Aorta (tissue), 5 donors: ENCODE measurements around the gene FHIP2A. TPM values are rescaled to one million over a fixed set of nuclear protein-coding genes. Genes with fewer than 3 reads are reported as not detected.

Experiments used
- ATAC-seq: fragments of 200-7000 bp; cut with Tn5 transposase; one replicate; pipeline ENCODE4 v1.9.1; 2022; ENCODE audit warnings: moderate library complexity; ENCODE audit not compliant: low FRiP score
- DNase-seq, 2 donors: peaks; one replicate each; pipeline ENCODE4 v3.0.0-alpha.2; 2020
- H3K27ac ChIP-seq, 2 donors: one replicate each; pipeline ENCODE4 v1.5.1; 2013; ENCODE audit warnings: low read length in 2 of 2, mild to moderate bottlenecking in 2 of 2, moderate library complexity in 2 of 2, control low read depth in 1 of 2, inconsistent platforms in 1 of 2, low read depth in 1 of 2
- H3K27me3 ChIP-seq, 2 donors: one replicate each; pipeline ENCODE4 v1.6.1; 2013; ENCODE audit warnings: control low read depth in 1 of 2, low read length in 1 of 2, mild to moderate bottlenecking in 1 of 2, moderate library complexity in 1 of 2; ENCODE audit not compliant: insufficient read depth in 2 of 2, control insufficient read depth in 1 of 2
- H3K36me3 ChIP-seq, 2 donors: one replicate each; pipeline ENCODE4 v1.6.1; 2013; ENCODE audit warnings: control low read depth in 1 of 2, low read length in 1 of 2, mild to moderate bottlenecking in 1 of 2; ENCODE audit not compliant: insufficient read depth in 2 of 2, control insufficient read depth in 1 of 2
- H3K4me1 ChIP-seq, 2 donors: one replicate each; pipeline ENCODE4 v1.6.1; 2013; ENCODE audit warnings: low read length in 2 of 2, control low read depth in 1 of 2, mild to moderate bottlenecking in 1 of 2, moderate library complexity in 1 of 2; ENCODE audit not compliant: insufficient read depth in 2 of 2, control insufficient read depth in 1 of 2
- H3K4me3 ChIP-seq, 2 donors: one replicate each; pipeline ENCODE4 v1.5.1; 2013; ENCODE audit warnings: low read length in 2 of 2, control low read depth in 1 of 2, mild to moderate bottlenecking in 1 of 2
- H3K9me3 ChIP-seq: one replicate; pipeline ENCODE4 v1.6.1; 2013; ENCODE audit warnings: mild to moderate bottlenecking, low read length; ENCODE audit not compliant: control insufficient read depth
- WGBS, 2 donors: extraction: QIAGEN DNeasy Blood & Tissue Kit; methylation state at CpG; one replicate each; pipeline ENCODE4 v1.1.7; 2013; 5-methylcytosine and 5-hydroxymethylcytosine counted together
- intact Hi-C, 2 donors: fragments of 100-400 bp; cut with DNase I; formaldehyde crosslinking; loops; one replicate each; pipeline versions ENCODE4 v1.14.2 to v1.15.0; 2022
- polyA plus RNA-seq, 2 donors: library from polyadenylated mRNA; stranded (reverse); fragments of 200-250 nt; gene quantifications; one replicate each; pipeline ENCODE4 v1.2.3, GENCODE V29; 2013
- total RNA-seq, 2 donors: library from RNA; stranded (reverse); fragmentation: NEBNext Ultra II Directional; extraction: Animal tissue kit (Norgen Biotek cat#: 25700); gene quantifications; one replicate each; pipeline ENCODE4 v1.2.1, GENCODE V29; 2021
- donor health status: healthy with polysubstance abuse.
- donor health status: Bipolar disorder and iron deficiency.
- donor health status: DM: no; HTN: no; CAD: no.
- donor health status: DM: no; HTN: no; CAD: no.
- donor health status: DM: yes; HTN: yes; CAD: no.

Gene FHIP2A
- total and polyA plus RNA-seq, 4 donors, result 4.8 to 48.4 (median 24.1) TPM

DNA sequence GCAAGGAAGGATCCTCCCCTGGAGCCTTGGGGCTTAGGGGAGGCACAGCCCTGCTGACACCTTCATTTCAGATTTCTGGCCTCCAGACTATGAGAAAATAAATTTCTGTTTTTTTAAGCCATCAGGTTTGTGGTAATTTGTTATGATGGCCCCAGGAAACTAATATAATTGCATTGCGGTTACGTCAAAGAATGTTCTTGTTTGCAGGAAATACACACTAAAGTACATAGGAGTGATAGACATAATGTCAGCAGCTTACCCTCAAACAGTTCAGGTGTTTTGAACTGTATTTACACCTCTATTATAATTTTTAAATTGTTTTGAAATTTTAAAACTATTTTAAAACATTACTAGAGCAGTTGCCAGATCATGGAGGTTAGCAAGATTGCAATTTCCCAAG, 12.6 kb upstream of the FHIP2A start:
- no peaks in the 10 kb centered on the region for H3K36me3 ChIP-seq
- no peaks in the 10 kb centered on the region for H3K4me1 ChIP-seq
- no peaks in the 10 kb centered on the region for H3K27me3 ChIP-seq
- no peak for ATAC-seq
- H3K9me3 ChIP-seq, result no peaks in the 10 kb centered on the region
- H3K4me3 ChIP-seq, result no peak overlapping the region
- H3K27ac ChIP-seq, result no peak overlapping the region
- no peak for DNase-seq
- WGBS, 2 donors, result 95 to 96% methylated on average over 2 of the region's 2 CpGs
- intact Hi-C loops, result no loop called here

DNA sequence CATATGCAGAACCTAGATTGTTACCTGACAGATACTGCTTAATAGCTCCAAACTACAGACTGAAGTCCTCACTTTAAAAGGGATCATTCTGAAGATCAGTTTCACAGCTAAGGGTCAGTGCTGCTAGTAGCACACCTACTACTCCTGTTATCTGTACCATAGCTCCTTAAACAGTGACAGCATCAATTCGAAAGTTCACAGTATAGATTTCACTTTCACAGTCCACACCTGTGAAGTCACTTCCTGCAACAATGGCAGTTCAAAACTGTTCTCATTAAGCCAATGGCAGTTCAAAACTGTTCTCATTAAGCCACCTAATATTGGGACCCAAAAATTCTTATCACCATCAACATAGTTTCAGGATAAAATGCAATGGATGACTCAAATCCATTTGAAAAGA, 10.7 kb upstream of the FHIP2A start:
- Histone ChIP-seq H3K4me1 (no peaks in the 10 kb centered on the region), H3K36me3 (peaks cover 0 to 2% of the 10 kb centered on the region in 2 donors), H3K27me3 (no peaks in the 10 kb centered on the region), H3K4me3 (no peak overlapping the region), H3K27ac (no peak overlapping the region), H3K9me3 (no peaks in the 10 kb centered on the region)
- WGBS, 2 donors, result 78 to 79% methylated on average over 1 of the region's 1 CpG
- no peak for DNase-seq
- intact Hi-C loops, result no loop called here
- no peak for ATAC-seq

DNA sequence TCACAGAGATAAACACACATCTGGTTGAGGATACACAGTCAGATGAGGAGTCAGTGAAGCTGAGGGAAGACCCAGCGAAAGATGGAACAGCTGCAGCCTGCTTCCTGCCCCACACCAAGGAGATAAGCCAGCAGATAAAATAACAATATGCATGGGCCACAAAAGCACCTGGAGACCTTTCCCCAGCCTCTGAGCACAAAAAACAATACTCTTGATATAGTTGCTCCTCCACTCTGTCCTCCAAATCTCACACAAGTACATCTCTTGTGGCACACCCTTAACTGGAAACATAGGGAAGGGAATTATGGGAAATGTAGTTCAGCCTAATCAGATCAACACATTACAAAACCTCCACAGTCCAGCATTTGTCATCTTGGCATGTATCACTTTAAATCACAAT, 9.7 kb upstream of the FHIP2A start:
- H3K9me3 ChIP-seq, result no peaks in the 10 kb centered on the region

DNA sequence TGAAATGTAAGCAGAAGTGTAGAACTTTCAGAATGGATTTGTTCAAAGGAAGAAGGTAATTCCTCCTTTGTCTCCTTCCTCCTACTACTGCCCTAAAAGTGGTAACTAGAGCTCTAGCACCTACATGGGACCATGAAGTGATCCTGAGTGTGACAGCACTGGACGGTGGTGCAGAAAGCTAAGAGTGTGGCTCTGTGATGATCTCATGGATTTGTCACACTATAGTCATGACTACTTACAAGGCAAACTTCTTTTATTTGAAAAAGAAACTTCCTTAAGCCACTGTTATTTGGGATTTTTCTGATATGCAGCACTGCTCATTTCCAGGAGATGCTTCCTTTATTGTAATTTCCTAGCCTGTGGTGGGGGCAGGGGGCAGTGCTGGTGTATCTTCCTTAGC, 5.8 kb upstream of the FHIP2A start:
- 94 to 100% methylated on average over 1 of the region's 1 CpG for WGBS, 2 donors
- intact Hi-C loops, result no loop called here
- ATAC-seq (no peak), DNase-seq (no peak)
- H3K36me3 ChIP-seq, result peaks cover 0 to 2% of the 10 kb centered on the region in 2 donors
- H3K4me1 ChIP-seq, result no peaks in the 10 kb centered on the region
- H3K27me3 ChIP-seq, result no peaks in the 10 kb centered on the region
- H3K27ac ChIP-seq, result no peak overlapping the region
- H3K4me3 ChIP-seq, result no peak overlapping the region
- H3K9me3 ChIP-seq, result no peaks in the 10 kb centered on the region

More for the DNA sequence above, 9.7 kb upstream of the FHIP2A start:
- WGBS, 2 donors, result 96 to 97% methylated on average over 1 of the region's 1 CpG
- no peak overlapping the region for H3K4me3 ChIP-seq
- intact Hi-C loops, result no loop called here
- ATAC-seq (no peak), DNase-seq (no peak)
- H3K4me1 ChIP-seq, result no peaks in the 10 kb centered on the region
- H3K36me3 ChIP-seq, result peaks cover 0 to 2% of the 10 kb centered on the region in 2 donors
- H3K27ac ChIP-seq, result no peak overlapping the region
- no peaks in the 10 kb centered on the region for H3K27me3 ChIP-seq

DNA sequence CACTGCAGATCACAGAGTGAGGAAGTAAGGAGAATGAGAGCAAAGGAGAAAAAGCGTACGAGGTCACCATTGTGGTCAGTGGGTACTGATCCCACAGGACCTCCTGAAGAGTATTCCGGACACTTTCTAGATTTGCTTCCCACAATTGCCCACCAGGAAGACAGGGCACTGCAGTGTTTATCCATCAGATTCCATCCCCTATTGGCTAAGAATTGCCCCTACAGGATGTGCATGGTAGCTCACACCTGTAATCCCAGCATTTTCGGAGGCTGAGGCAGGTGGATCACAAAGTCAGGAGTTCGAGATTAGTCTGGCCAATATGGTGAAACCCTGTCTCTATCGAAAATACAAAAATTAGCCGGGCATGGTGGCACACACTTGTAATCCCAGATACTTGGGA, 5.3 kb upstream of the FHIP2A start:
- H3K36me3 ChIP-seq, result peaks cover 0 to 2% of the 10 kb centered on the region in 2 donors
- intact Hi-C loops, result no loop called here
- ATAC-seq, result no peak
- no peaks in the 10 kb centered on the region for H3K27me3 ChIP-seq
- H3K4me1 ChIP-seq, result no peaks in the 10 kb centered on the region
- DNase-seq, result no peak
- 93 to 95% methylated on average over 7 of the region's 7 CpGs for WGBS, 2 donors
- H3K4me3 ChIP-seq, result no peak overlapping the region
- H3K9me3 ChIP-seq, result no peaks in the 10 kb centered on the region
- H3K27ac ChIP-seq, result no peak overlapping the region

DNA sequence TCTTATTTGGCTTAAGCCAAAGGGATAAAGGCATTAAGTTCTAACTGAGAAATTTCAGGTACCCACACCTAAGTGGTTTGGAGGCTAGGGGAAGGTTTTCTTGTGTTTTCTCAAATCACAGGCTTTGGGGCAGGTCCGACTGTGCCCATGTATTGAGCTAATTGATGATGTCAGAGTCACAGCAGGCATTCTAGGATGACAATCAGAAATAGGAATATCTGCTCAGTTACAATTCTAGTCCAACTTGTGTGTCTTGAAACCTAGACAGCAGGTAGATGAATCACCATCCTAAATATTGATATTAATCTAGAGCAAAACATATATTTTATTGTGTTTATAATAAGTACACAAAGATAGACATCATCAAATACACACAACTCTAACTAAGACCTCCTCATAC, 2.3 kb upstream of the FHIP2A start:
- H3K27me3 ChIP-seq, result no peaks in the 10 kb centered on the region
- H3K4me1 ChIP-seq, result no peaks in the 10 kb centered on the region
- intact Hi-C loops, result no loop called here
- WGBS, 2 donors, result 82 to 87% methylated on average over 1 of the region's 1 CpG
- no peak overlapping the region for H3K4me3 ChIP-seq
- H3K27ac ChIP-seq, result no peak overlapping the region
- ATAC-seq (no peak), DNase-seq (no peak)
- no peaks in the 10 kb centered on the region for H3K9me3 ChIP-seq
- H3K36me3 ChIP-seq, result peaks cover 0 to 2% of the 10 kb centered on the region in 2 donors

DNA sequence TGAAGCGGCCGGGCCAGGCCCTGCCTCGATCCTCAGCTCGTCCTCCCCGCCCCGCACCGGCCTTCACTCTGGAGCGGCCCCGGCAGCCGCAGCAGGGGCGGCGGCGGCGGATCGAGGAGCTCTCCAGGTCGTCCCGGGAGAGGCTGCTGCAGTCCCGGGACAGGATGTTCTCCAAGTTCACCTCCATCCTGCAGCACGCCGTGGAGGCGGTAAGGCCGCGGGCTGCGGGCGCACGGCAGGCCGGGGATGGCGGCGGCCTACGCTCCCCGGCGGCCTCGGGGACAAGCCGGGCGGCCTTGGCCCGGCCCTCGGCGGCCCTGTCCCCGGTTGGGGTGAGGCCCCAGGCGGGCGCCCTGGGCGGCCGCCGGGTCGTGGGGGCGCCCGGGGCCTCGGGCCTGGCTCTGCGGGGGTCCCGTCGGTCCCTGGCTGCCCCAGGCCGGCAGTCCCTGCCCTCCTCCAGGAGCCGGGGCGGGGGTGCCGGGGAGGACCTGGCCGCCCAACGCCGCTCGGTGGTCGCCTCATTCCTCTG, 399 bp downstream of the FHIP2A start:
- H3K9me3 ChIP-seq, result no peaks in the 10 kb centered on the region

DNA sequence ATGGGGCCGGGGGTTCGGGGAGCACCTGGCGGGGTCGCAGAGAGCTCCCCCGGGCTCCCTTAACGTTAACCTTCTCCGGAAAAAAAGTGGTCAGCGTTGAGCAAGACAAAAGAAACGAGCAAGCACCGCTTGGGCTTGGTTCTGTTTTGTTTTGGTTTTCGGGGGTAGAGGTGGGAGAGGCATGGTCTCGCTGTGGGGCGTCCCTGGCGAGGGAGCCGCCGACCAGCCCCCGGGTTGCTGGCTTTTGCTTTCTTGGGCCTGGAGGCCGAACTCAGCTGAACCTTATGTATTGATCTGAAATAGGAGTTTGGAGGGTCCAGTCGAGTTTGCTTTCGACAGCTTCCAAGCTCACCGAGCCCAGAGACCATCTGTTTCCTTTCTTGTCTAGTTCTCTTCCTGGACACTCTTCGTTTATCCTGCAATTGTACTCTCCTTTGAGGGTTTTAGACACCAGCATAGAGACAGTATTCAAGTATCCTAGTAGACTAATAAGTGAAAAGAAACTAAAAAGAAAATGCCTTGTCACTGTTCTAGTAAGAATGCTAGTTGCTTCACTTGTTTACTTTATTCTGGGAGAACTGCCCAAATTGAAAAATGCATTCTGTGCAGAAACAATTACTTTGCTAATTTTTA, 980 bp downstream of the FHIP2A start:
- DNase-seq (no peak), ATAC-seq (peak; percentile 58)
- H3K9me3 ChIP-seq, result no peaks in the 10 kb centered on the region
- H3K4me1 ChIP-seq, result no peaks in the 10 kb centered on the region
- intact Hi-C loops, result loop anchor here in 1 of 2 donors (5.0 kb wide), 1 partner anchor 115 kb away; the partner anchor contains the start of gene TRUB1
- H3K36me3 ChIP-seq, result no peaks in the 10 kb centered on the region
- H3K4me3 ChIP-seq, result peak overlapping the region; percentile 55 to 86
- H3K27ac ChIP-seq, result peak overlapping the region; percentile 70 to 90
- 0 to 1% methylated on average over 20 to 22 of the region's 22 CpGs for WGBS, 2 donors
- H3K27me3 ChIP-seq, result no peaks in the 10 kb centered on the region

More for the DNA sequence above, 399 bp downstream of the FHIP2A start:
- H3K27me3 ChIP-seq, result no peaks in the 10 kb centered on the region
- peak overlapping the region; percentile 55 to 86 for H3K4me3 ChIP-seq
- no peaks in the 10 kb centered on the region for H3K4me1 ChIP-seq
- peak; percentile 49 to 78 for DNase-seq
- intact Hi-C loops, result loop anchor here in 1 of 2 donors (5.0 kb wide), 1 partner anchor 115 kb away; the partner anchor contains the start of gene TRUB1
- WGBS, 2 donors, result 1% methylated on average over 32 to 60 of the region's 60 CpGs
- H3K36me3 ChIP-seq, result no peaks in the 10 kb centered on the region
- H3K27ac ChIP-seq, result peak overlapping the region; percentile 70 to 90
- peak; percentile 67 for ATAC-seq

DNA sequence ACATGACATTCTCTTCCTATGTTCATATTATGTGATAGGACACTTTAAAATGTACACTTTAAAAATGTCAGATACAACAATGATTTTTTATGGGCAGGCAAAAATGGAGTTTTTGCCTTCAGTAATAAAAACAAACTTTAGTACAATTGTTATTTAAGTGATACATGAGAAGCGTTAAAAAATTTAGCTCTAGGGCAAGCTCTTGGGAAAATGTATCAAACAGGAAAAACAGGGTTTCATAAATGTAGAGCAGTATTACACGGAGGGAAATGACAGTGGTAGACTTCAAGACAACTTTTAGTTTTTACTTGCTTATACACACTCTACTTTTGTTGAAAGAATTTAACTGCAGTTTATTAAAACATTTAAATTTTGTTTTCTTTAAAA, 1.5 kb downstream of the FHIP2A start:
- ATAC-seq, result no peak
- Histone ChIP-seq H3K27ac (no peak overlapping the region), H3K27me3 (no peaks in the 10 kb centered on the region)

More for the DNA sequence above, 1.5 kb downstream of the FHIP2A start:
- no peaks in the 10 kb centered on the region for H3K36me3 ChIP-seq
- H3K4me3 ChIP-seq, result peak overlapping the region; percentile 55 to 86
- intact Hi-C loops, result loop anchor here in 1 of 2 donors (5.0 kb wide), 1 partner anchor 114 kb away; the partner anchor contains the start of gene TRUB1
- WGBS, 2 donors, result 1% methylated on average over 2 of the region's 2 CpGs
- DNase-seq, result no peak
- H3K4me1 ChIP-seq, result no peaks in the 10 kb centered on the region
- no peaks in the 10 kb centered on the region for H3K9me3 ChIP-seq
